GM12878 (cell line): ENCODE results near the gene C1QL2. TPM values are rescaled to one million over a fixed set of nuclear protein-coding genes. Genes with fewer than 3 reads are reported as not detected.

ENCODE experiments used
- ATAC-seq: fragments of 200-7000 bp; cut with Tn5 transposase; 3 replicates; pipeline ENCODE4 v1.9.1; 2020; ENCODE audit warnings: mild to moderate bottlenecking, moderate library complexity
- BruUV-seq: library from RNA; stranded (reverse); fragments of 400-500 nt; replicated peaks from 2 replicates; lab custom pipeline; 2021; lab: Mats Ljungman, UMichigan
- CTCF ChIA-PET: fragments of 300-600 bp; sonication (Branson Sonifier 250); formaldehyde crosslinking; extraction: SDS; loops from one replicate; lab custom pipeline; 2021; ENCODE audit warnings: inconsistent platforms; lab: Yijun Ruan, JAX
- POLR2A ChIA-PET: fragments of 350-600 bp; formaldehyde crosslinking; extraction: SDS; loops from one replicate; lab custom pipeline; 2021; ENCODE audit warnings: inconsistent platforms; lab: Charles Lee
- RAD21 ChIA-PET: fragments of 300-600 bp; sonication (Branson Sonifier 250); formaldehyde crosslinking; loops from one replicate; lab custom pipeline; 2023; ENCODE audit warnings: antibody characterized with exemption; ENCODE audit not compliant: unreplicated experiment; lab: Charles Lee
- SMC1A ChIA-PET: fragments of 300-600 bp; sonication (Branson Sonifier 250); formaldehyde crosslinking; loops from one replicate; lab custom pipeline; 2023; ENCODE audit not compliant: unreplicated experiment, uncharacterized antibody; lab: Charles Lee
- DNase-seq: peaks from one replicate; pipeline ENCODE4 v3.0.0-alpha.2; 2011; ENCODE audit warnings: low read depth, low spot score
- FAIRE-seq: peaks from 3 replicates; lab custom pipeline; 2011; peaks lifted over from hg19 to GRCh38; lab: Jason Lieb, UNC
- H2AFZ ChIP-seq: 2 replicates; pipeline ENCODE4 v1.6.0; 2011; ENCODE audit warnings: low read depth, low read length, control low read depth; ENCODE audit not compliant: control insufficient read depth
- H3K27ac ChIP-seq: 2 replicates; pipeline ENCODE4 v1.5.1; 2011; ENCODE audit warnings: control low read depth; ENCODE audit not compliant: control insufficient read depth, insufficient read depth
- H3K27me3 ChIP-seq, 2 experiments: replicated peaks in 1 of 2; 2 replicates each; pipeline versions ENCODE4 v1.6.0 to v1.6.1; 2011; ENCODE audit warnings: low read length in 1 of 2; ENCODE audit not compliant: control insufficient read depth in 2 of 2, insufficient read depth in 2 of 2
- H3K36me3 ChIP-seq, 2 experiments: 2 replicates each; pipeline ENCODE4 v1.5.1; 2011; ENCODE audit warnings: low read length in 1 of 2; ENCODE audit not compliant: control insufficient read depth in 2 of 2, insufficient read depth in 2 of 2
- H3K4me1 ChIP-seq: 2 replicates; pipeline ENCODE4 v1.6.1; 2011; ENCODE audit warnings: mild to moderate bottlenecking, low read length, moderate library complexity, mixed read lengths; ENCODE audit not compliant: control insufficient read depth, insufficient read depth
- H3K4me2 ChIP-seq: 2 replicates; pipeline ENCODE4 v1.6.0; 2011; ENCODE audit warnings: control low read depth; ENCODE audit not compliant: control insufficient read depth, insufficient read depth
- H3K4me3 ChIP-seq: fragments of 200-600 bp; sonication (generic); 2 replicates; pipeline ENCODE4 v1.5.1; 2016
- H3K79me2 ChIP-seq: 2 replicates; pipeline ENCODE4 v1.6.0; 2011; ENCODE audit warnings: low read length; ENCODE audit not compliant: control insufficient read depth, insufficient read depth
- H3K9ac ChIP-seq: 2 replicates; pipeline ENCODE4 v1.8.0; 2011; ENCODE audit warnings: low read length, control low read depth, mixed read lengths; ENCODE audit not compliant: control insufficient read depth, insufficient read depth
- H3K9me3 ChIP-seq: replicated peaks from 3 replicates; pipeline ENCODE4 v1.5.1; 2011; ENCODE audit warnings: mild to moderate bottlenecking, low read length; ENCODE audit not compliant: control insufficient read depth, insufficient read depth
- H4K20me1 ChIP-seq: 2 replicates; pipeline ENCODE4 v1.6.0; 2011; ENCODE audit not compliant: control insufficient read depth, insufficient read depth
- BMI1 ChIP-seq: fragments of 450-650 bp; IDR thresholded peaks from 2 replicates; pipeline ENCODE4 v1.6.1; 2016; ENCODE audit warnings: mild to moderate bottlenecking, moderate library complexity, borderline replicate concordance
- POLR2A ChIP-seq: IDR thresholded peaks from 2 replicates; pipeline ENCODE4 v1.6.1; 2011; ENCODE audit warnings: low read depth, mild to moderate bottlenecking, low read length
- RELB ChIP-seq: fragments of 450-650 bp; IDR thresholded peaks from 2 replicates; pipeline ENCODE4 v1.6.1; 2017; ENCODE audit warnings: low read depth, mild to moderate bottlenecking, moderate library complexity
- SMC3 ChIP-seq: IDR thresholded peaks from 2 replicates; pipeline ENCODE4 v1.6.1; 2011; ENCODE audit warnings: low read length, improper control_type of control experiment, borderline replicate concordance
- SP1 ChIP-seq: IDR thresholded peaks from one replicate; pipeline ENCODE4 v1.6.1; 2011; ENCODE audit warnings: low read depth, low read length
- WGBS: methylation state at CpG from one replicate; pipeline ENCODE4 v1.1.6; 2016; ENCODE audit warnings: low lambda C conversion rate; ENCODE audit not compliant: insufficient replicate concordance, insufficient coverage; ENCODE audit errors: missing lambda C conversion rate; 5-methylcytosine and 5-hydroxymethylcytosine counted together
- in situ Hi-C: fragments of 300-500 bp; cut with MboI; formaldehyde crosslinking; loops from 9 replicates; pipeline ENCODE4 v1.14.3; 2018; ENCODE audit warnings: mixed read lengths
- intact Hi-C: fragments of 100-400 bp; cut with micrococcal nuclease; formaldehyde crosslinking; loops from one replicate; pipeline ENCODE4 v1.14.2; 2022; ENCODE audit not compliant: unreplicated experiment
- polyA plus RNA-seq, 11 experiments: library from polyadenylated mRNA; depleted of rRNA in 4 of 11; unstranded in 6 of 11; stranded (reverse) in 5 of 11; fragments of >200 nt; fragmentation: Nextera tagmentation in 4 of 11; fragmentation: Illumina TruSeq in 1 of 11; extraction: Ambion mirVana in 4 of 11; extraction: Trizol in 1 of 11; gene quantifications; 1 replicate in 1 of 11; 2 replicates in 10 of 11; pipeline versions ENCODE4 v1.2.1 to v1.2.3, GENCODE V29; 2011 to 2016; ENCODE audit warnings: inconsistent platforms in 2 of 11, missing spikeins in 2 of 11, low read depth in 1 of 11
- total RNA-seq, 4 experiments: library from RNA; depleted of rRNA in 3 of 4; stranded (reverse); fragments of >200 nt in 3 of 4; fragmentation: Illumina TruSeq in 1 of 4; extraction: Trizol in 1 of 4; gene quantifications; 2 replicates each; pipeline versions ENCODE4 v1.2.1 to v1.2.3, GENCODE V29; 2013 to 2021

Gene C1QL2
- total and polyA plus RNA-seq, 10 of the 15 experiments (the other 5 are each of a cell fraction or from before 2014, with no cell fraction given): not detected

GRCh38 chr2:119109866-119110265, 48.7 kb downstream of the C1QL2 start:
- FAIRE-seq: no peak
- no peaks in the 10 kb centered on the region for H3K4me1 ChIP-seq
- H2AFZ ChIP-seq: no peak overlapping the region
- H3K27me3 ChIP-seq: no peaks in the 10 kb centered on the region; a peak in 2 of 4 replicates
- ChIA-PET SMC1A (interaction anchor here (0.6 kb wide), 1 partner anchor 1149 kb away, joined by 3 read pairs; no protein-coding TSS in a partner anchor), POLR2A (no interaction called here), CTCF (no interaction called here), RAD21 (no interaction called here)
- no peaks in the 10 kb centered on the region for H4K20me1 ChIP-seq
- intact Hi-C loops (no loop called here), in situ Hi-C loops (no loop called here)
- no TSS peak for BruUV-seq
- no peak overlapping the region for H3K4me2 ChIP-seq
- no peak overlapping the region for H3K27ac ChIP-seq
- no peaks in the 10 kb centered on the region; the same call in 2 of the 3 replicates for H3K9me3 ChIP-seq
- no peak for ATAC-seq
- H3K9ac ChIP-seq: no peak overlapping the region
- no peak for TF ChIP-seq SP1
- no peak for TF ChIP-seq BMI1
- no peaks in the 10 kb centered on the region for H3K36me3 ChIP-seq
- DNase-seq: no peak
- 25% methylated on average over 3 of the region's 3 CpGs for WGBS
- no peak overlapping the region for H3K4me3 ChIP-seq
- H3K79me2 ChIP-seq: no peaks in the 10 kb centered on the region

- Histone ChIP-seq H3K9me3 (no peaks in the 10 kb centered on the region; the same call in 2 of the 3 replicates), H3K79me2 (no peaks in the 10 kb centered on the region), H3K27ac (no peak overlapping the region), H3K4me2 (no peak overlapping the region), H3K4me3 (no peak overlapping the region), H3K27me3 (no peaks in the 10 kb centered on the region), H3K36me3 (no peaks in the 10 kb centered on the region), H3K4me1 (no peaks in the 10 kb centered on the region), H2AFZ (no peak overlapping the region), H3K9ac (no peak overlapping the region), H4K20me1 (no peaks in the 10 kb centered on the region)
- CTCF ChIA-PET: no interaction called here
- in situ Hi-C loops (no loop called here), intact Hi-C loops (no loop called here)
- no TSS peak for BruUV-seq
- 2% methylated on average over 3 of the region's 3 CpGs for WGBS
- DNase-seq (no peak), FAIRE-seq (no peak), ATAC-seq (no peak)
- SMC1A ChIA-PET: no interaction called here
- RAD21 ChIA-PET: no interaction called here
- no peak for TF ChIP-seq RELB
- no peak for TF ChIP-seq POLR2A
- TF ChIP-seq SMC3: no peak
- POLR2A ChIA-PET: no interaction called here
Measured at GRCh38 chr2:119108186-119108585, 50.4 kb downstream of the C1QL2 start.
